Keratinocyte (primary cell): ENCODE data around the gene DCT. TPM values are rescaled to one million over a fixed set of nuclear protein-coding genes. Genes with fewer than 3 reads are reported as not detected.

ENCODE experiments used
- DNase-seq: peaks from one replicate; pipeline ENCODE4 v3.0.0-alpha.2; 2011; ENCODE audit warnings: low read depth, missing footprints, low spot score
- FAIRE-seq: peaks from 2 replicates; lab custom pipeline; 2011; peaks lifted over from hg19 to GRCh38; lab: Jason Lieb, UNC
- H2AFZ ChIP-seq: 2 replicates; pipeline ENCODE4 v1.6.0; 2012; ENCODE audit warnings: low read length, control low read depth, inconsistent platforms; ENCODE audit not compliant: control insufficient read depth
- H3K27ac ChIP-seq: 2 replicates; pipeline ENCODE4 v1.5.1; 2011; ENCODE audit warnings: low read length; ENCODE audit not compliant: control insufficient read depth, insufficient read depth
- H3K27me3 ChIP-seq: 3 replicates; pipeline ENCODE4 v1.6.0; 2011; ENCODE audit warnings: low read length; ENCODE audit not compliant: control insufficient read depth, insufficient read depth; ENCODE audit errors: extremely low read depth
- H3K36me3 ChIP-seq, 2 experiments: 2 replicates in 1 of 2; 3 replicates in 1 of 2; pipeline ENCODE4 v1.5.1; 2011; ENCODE audit warnings: low read length in 2 of 2, mild to moderate bottlenecking in 1 of 2; ENCODE audit not compliant: control insufficient read depth in 2 of 2, insufficient read depth in 2 of 2; ENCODE audit errors: extremely low read depth in 1 of 2
- H3K4me1 ChIP-seq: 3 replicates; pipeline ENCODE4 v1.5.1; 2011; ENCODE audit warnings: low read length; ENCODE audit not compliant: control insufficient read depth, insufficient read depth; ENCODE audit errors: extremely low read depth
- H3K4me2 ChIP-seq: 3 replicates; pipeline ENCODE4 v1.6.0; 2011; ENCODE audit warnings: low read depth, low read length; ENCODE audit not compliant: control insufficient read depth, insufficient read depth; ENCODE audit errors: extremely low read depth
- H3K4me3 ChIP-seq, 3 experiments: fragments of 200-600 bp in 1 of 3; sonication (generic) in 1 of 3; 2 replicates in 2 of 3; 3 replicates in 1 of 3; pipeline ENCODE4 v1.5.1; 2011 to 2016; ENCODE audit warnings: low read length in 3 of 3, mild to moderate bottlenecking in 3 of 3, control low read depth in 2 of 3, inconsistent platforms in 1 of 3, low read depth in 1 of 3, mixed read lengths in 1 of 3, mixed run types in 1 of 3, moderate library complexity in 1 of 3; ENCODE audit not compliant: control insufficient read depth in 2 of 3, insufficient read depth in 2 of 3; ENCODE audit errors: extremely low read depth in 1 of 3
- H3K79me2 ChIP-seq: 2 replicates; pipeline ENCODE4 v1.6.0; 2012; ENCODE audit warnings: low read length; ENCODE audit not compliant: control insufficient read depth, insufficient read depth
- H3K9ac ChIP-seq: 3 replicates; pipeline ENCODE4 v1.6.0; 2011; ENCODE audit warnings: low read length; ENCODE audit not compliant: control insufficient read depth, insufficient read depth; ENCODE audit errors: extremely low read depth
- H3K9me1 ChIP-seq: 3 replicates; pipeline ENCODE4 v1.6.0; 2011; ENCODE audit warnings: low read length; ENCODE audit not compliant: control insufficient read depth, insufficient read depth; ENCODE audit errors: extremely low read depth
- H3K9me3 ChIP-seq: 2 replicates; pipeline ENCODE4 v1.5.1; 2012; ENCODE audit warnings: low read depth, low read length; ENCODE audit not compliant: control insufficient read depth
- H4K20me1 ChIP-seq: 3 replicates; pipeline ENCODE4 v1.6.0; 2011; ENCODE audit warnings: low read length; ENCODE audit not compliant: control insufficient read depth, insufficient read depth; ENCODE audit errors: extremely low read depth
- CTCF ChIP-seq, 3 experiments: IDR thresholded peaks in 1 of 3; conservative IDR thresholded peaks in 1 of 3; optimal IDR thresholded peaks in 1 of 3; 2 replicates in 2 of 3; 3 replicates in 1 of 3; pipeline versions ENCODE3 to v1.5.1; 2011; ENCODE audit warnings: low read length in 3 of 3, mild to moderate bottlenecking in 3 of 3, moderate library complexity in 2 of 3, control low read depth in 1 of 3, inconsistent platforms in 1 of 3; ENCODE audit not compliant: insufficient read depth in 2 of 3; ENCODE audit errors: extremely low read depth in 1 of 3
- EZH2 ChIP-seq: IDR thresholded peaks from one replicate; pipeline ENCODE4 v1.6.1; 2012; ENCODE audit warnings: inconsistent platforms, mild to moderate bottlenecking, low read length, moderate library complexity
- dilution Hi-C: fragments of 300-500 bp; cut with MboI; formaldehyde crosslinking; loops from one replicate; pipeline ENCODE4 v1.7.0; 2020; ENCODE audit warnings: low sequenced_read_pairs; ENCODE audit not compliant: extremely low pct_ligation_motif_present
- polyA plus RNA-seq, 5 experiments: library from polyadenylated mRNA; depleted of rRNA in 3 of 5; stranded (reverse) in 3 of 5; stranded (forward) in 1 of 5; unstranded in 1 of 5; fragments of >200 nt; gene quantifications; 1 replicate in 1 of 5; 2 replicates in 3 of 5; 3 replicates in 1 of 5; pipeline versions ENCODE4 v1.2.1 to v1.2.3, GENCODE V29; 2011 to 2012; ENCODE audit warnings: missing spikeins in 2 of 5, low read depth in 1 of 5, low replicate concordance in 1 of 5

DCT gene
- polyA plus RNA-seq, 1 donor (not counting 4 experiments of a cell fraction or from before 2014, with no cell fraction given), result 0.04 TPM

GRCh38 chr13:94480672-94481145 is 1.2 kb upstream of the DCT start:
- H3K79me2 ChIP-seq, result no peaks in the 10 kb centered on the region
- no peak for DNase-seq

GRCh38 chr13:94478913-94479312 is 569 bp downstream of the DCT start:
- Histone ChIP-seq H2AFZ (no peak overlapping the region), H3K4me1 (no peaks in the 10 kb centered on the region), H3K9ac (no peak overlapping the region), H3K27ac (no peak overlapping the region), H3K9me1 (no peaks in the 10 kb centered on the region), H3K79me2 (no peaks in the 10 kb centered on the region), H4K20me1 (no peaks in the 10 kb centered on the region), H3K36me3 (no peaks in the 10 kb centered on the region), H3K9me3 (no peaks in the 10 kb centered on the region), H3K27me3 (no peaks in the 10 kb centered on the region), H3K4me3 (no peak overlapping the region), H3K4me2 (no peak overlapping the region)
- dilution Hi-C loops, result no loop called here
- FAIRE-seq (no peak), DNase-seq (no peak)
- TF ChIP-seq CTCF (optimal IDR thresholded peaks at IDR 0.05 in 1 of 3, IDR thresholded peaks at IDR 0.05 in 1 of 3, conservative IDR thresholded peaks at IDR 0.05 in 1 of 3; ENCODE audit: extremely low read depth in 1 of 3, insufficient read depth in 2 of 3, low read length in 3 of 3), result no peak
- TF ChIP-seq EZH2, result no peak

More at GRCh38 chr13:94480672-94481145, 1.2 kb upstream of the DCT start:
- no peak overlapping the region for H3K4me3 ChIP-seq
- no peaks in the 10 kb centered on the region for H4K20me1 ChIP-seq
- H3K27me3 ChIP-seq, result no peaks in the 10 kb centered on the region
- no peak for FAIRE-seq
- no peak overlapping the region for H2AFZ ChIP-seq
- no peaks in the 10 kb centered on the region for H3K9me3 ChIP-seq
- TF ChIP-seq CTCF (optimal IDR thresholded peaks at IDR 0.05 in 1 of 3, IDR thresholded peaks at IDR 0.05 in 1 of 3, conservative IDR thresholded peaks at IDR 0.05 in 1 of 3; ENCODE audit: extremely low read depth in 1 of 3, insufficient read depth in 2 of 3, low read length in 3 of 3), result no peak
- no peak for TF ChIP-seq EZH2
- H3K4me1 ChIP-seq, result no peaks in the 10 kb centered on the region
- no peak overlapping the region for H3K9ac ChIP-seq
- no peak overlapping the region for H3K27ac ChIP-seq
- no peak overlapping the region for H3K4me2 ChIP-seq
- H3K36me3 ChIP-seq, result no peaks in the 10 kb centered on the region
- H3K9me1 ChIP-seq, result no peaks in the 10 kb centered on the region
- dilution Hi-C loops, result no loop called here
